HuH-7 (cell line): ENCODE measurements around the gene TNRC6B.
A peak's percentile ranks its signal among the peaks of the same experiment; 100 is the strongest.
"Not testable (repeated sequence)": the region's sequence is repeated elsewhere in the genome, so short reads cannot be mapped to it uniquely, and the experiment has no call there.

Source experiments
- DNase-seq: peaks from one replicate; pipeline ENCODE4 v3.0.0; 2011; ENCODE audit warnings: low spot score

TNRC6B gene

GRCh38 chr22:40213478-40213877, 35.8 kb downstream of the TNRC6B start:
- no peak for DNase-seq

- DNase-seq = no peak
Observed at GRCh38 chr22:40215266-40215665, 37.5 kb downstream of the TNRC6B start.

GRCh38 chr22:40216041-40216756, 38.5 kb downstream of the TNRC6B start:
- no peak for DNase-seq

GRCh38 chr22:40218152-40218551, 40.4 kb downstream of the TNRC6B start:
- DNase-seq = no peak

GRCh38 chr22:40218723-40219294, 41.1 kb downstream of the TNRC6B start:
- peak; percentile 36 for DNase-seq

GRCh38 chr22:40220316-40221054, 42.8 kb downstream of the TNRC6B start:
- DNase-seq = no peak

- no peak for DNase-seq
Observed at GRCh38 chr22:40221055-40221414, 43.3 kb downstream of the TNRC6B start.

GRCh38 chr22:40222979-40223378, 45.3 kb downstream of the TNRC6B start:
- DNase-seq = not testable (repeated sequence)

- DNase-seq = no peak
Observed at GRCh38 chr22:40224702-40225101, 47.0 kb downstream of the TNRC6B start.

- DNase-seq = no peak
Observed at GRCh38 chr22:40226620-40227019, 48.9 kb downstream of the TNRC6B start.

GRCh38 chr22:40231618-40232313, 54.0 kb downstream of the TNRC6B start:
- no peak for DNase-seq

GRCh38 chr22:40232624-40233023, 54.9 kb downstream of the TNRC6B start:
- DNase-seq = no peak

GRCh38 chr22:40233886-40234285, 56.2 kb downstream of the TNRC6B start:
- no peak for DNase-seq

- no peak for DNase-seq
Observed at GRCh38 chr22:40234658-40235057, 56.9 kb downstream of the TNRC6B start.

GRCh38 chr22:40235308-40235707, 57.6 kb downstream of the TNRC6B start:
- no peak for DNase-seq

- no peak for DNase-seq
Observed at GRCh38 chr22:40236131-40236665, 58.5 kb downstream of the TNRC6B start.

- DNase-seq = no peak
Observed at GRCh38 chr22:40237241-40237640, 59.5 kb downstream of the TNRC6B start.

GRCh38 chr22:40237788-40238424, 60.2 kb downstream of the TNRC6B start:
- no peak for DNase-seq

GRCh38 chr22:40238425-40239344, 61.0 kb downstream of the TNRC6B start:
- DNase-seq = no peak

GRCh38 chr22:40239345-40239683, 61.6 kb downstream of the TNRC6B start:
- DNase-seq = no peak

- DNase-seq = no peak
Observed at GRCh38 chr22:40240160-40240559, 62.4 kb downstream of the TNRC6B start.
